Dermis microvascular lymphatic vessel endothelial cell (primary cell): ENCODE data around the gene KIF11. TPM values are rescaled to one million over a fixed set of nuclear protein-coding genes. Genes with fewer than 3 reads are reported as not detected.

ENCODE experiments used
- DNase-seq, 2 donors: peaks; one replicate each; pipeline versions ENCODE4 v3.0.0 to v3.0.0-alpha.2; 2010; ENCODE audit warnings: low read depth in 2 of 2
- total RNA-seq: library from RNA; depleted of rRNA; stranded (reverse); fragments of >200 nt; gene quantifications from 2 replicates; pipeline ENCODE4 v1.2.1, GENCODE V29; 2014

Gene KIF11
- total RNA-seq, 1 donor from 2014 or later, result 18.5 TPM

GRCh38 chr10:92702301-92702916 lies 109.5 kb downstream of the KIF11 start:
- DNase-seq, result no peak

Other genes starting within 250 kb of the KIF11 start
- 23.6 and 25.9 TPM in 2 replicates for gene IDE, start 19.0 kb upstream of the KIF11 start, total RNA-seq
- gene HHEX, start 96.8 kb downstream of the KIF11 start, total RNA-seq, result 36.8 and 62.8 TPM in 2 replicates